ENCODE data around the gene CHD6.

DNA sequence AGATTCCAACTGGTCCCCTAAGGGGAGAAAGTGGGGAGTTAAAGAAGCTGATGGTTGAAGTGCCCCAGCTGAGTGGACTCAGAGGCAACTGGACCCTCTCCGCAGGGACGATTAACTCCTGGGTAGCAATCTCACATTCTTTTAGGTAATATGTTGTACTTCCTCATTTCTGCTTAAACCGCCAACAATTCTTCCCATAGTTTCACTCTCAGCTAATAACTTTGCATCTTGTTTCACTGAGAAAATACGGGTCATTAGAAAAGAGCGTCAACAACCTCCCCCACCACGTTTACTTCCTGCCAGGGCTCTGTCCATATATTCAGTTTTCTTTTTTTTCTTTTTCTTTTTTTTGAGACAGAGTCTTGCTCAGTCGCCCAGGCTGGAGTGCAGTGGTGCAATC, 39.5 kb upstream of the CHD6 start:
- TF ChIP-seq EZH2 (IDR thresholded peaks at IDR 0.05; ENCODE audit: borderline replicate concordance, low read depth, low read length, poor library complexity, severe bottlenecking): no peak
- TF ChIP-seq, protein P1, sequence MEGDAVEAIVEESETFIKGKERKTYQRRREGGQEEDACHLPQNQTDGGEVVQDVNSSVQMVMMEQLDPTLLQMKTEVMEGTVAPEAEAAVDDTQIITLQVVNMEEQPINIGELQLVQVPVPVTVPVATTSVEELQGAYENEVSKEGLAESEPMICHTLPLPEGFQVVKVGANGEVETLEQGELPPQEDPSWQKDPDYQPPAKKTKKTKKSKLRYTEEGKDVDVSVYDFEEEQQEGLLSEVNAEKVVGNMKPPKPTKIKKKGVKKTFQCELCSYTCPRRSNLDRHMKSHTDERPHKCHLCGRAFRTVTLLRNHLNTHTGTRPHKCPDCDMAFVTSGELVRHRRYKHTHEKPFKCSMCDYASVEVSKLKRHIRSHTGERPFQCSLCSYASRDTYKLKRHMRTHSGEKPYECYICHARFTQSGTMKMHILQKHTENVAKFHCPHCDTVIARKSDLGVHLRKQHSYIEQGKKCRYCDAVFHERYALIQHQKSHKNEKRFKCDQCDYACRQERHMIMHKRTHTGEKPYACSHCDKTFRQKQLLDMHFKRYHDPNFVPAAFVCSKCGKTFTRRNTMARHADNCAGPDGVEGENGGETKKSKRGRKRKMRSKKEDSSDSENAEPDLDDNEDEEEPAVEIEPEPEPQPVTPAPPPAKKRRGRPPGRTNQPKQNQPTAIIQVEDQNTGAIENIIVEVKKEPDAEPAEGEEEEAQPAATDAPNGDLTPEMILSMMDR (conservative IDR thresholded peaks at IDR 0.05; ENCODE audit: low read depth, low read length): no peak

Data from A673 (cell line).